Measurements from ENCODE around the gene SAP30BP.

Gene SAP30BP

GRCh38 chr17:75722542-75723095, 55.5 kb downstream of the SAP30BP start:
- DNase-seq = no peak

GRCh38 chr17:75723171-75723930, 56.2 kb downstream of the SAP30BP start:
- no peak for DNase-seq

GRCh38 chr17:75724016-75725003, 57.2 kb downstream of the SAP30BP start:
- DNase-seq = no peak

- no peak for DNase-seq
Measured at GRCh38 chr17:75725504-75725903, 58.4 kb downstream of the SAP30BP start.

- DNase-seq = no peak
Measured at GRCh38 chr17:75727391-75727790, 60.3 kb downstream of the SAP30BP start.

GRCh38 chr17:75729351-75729750, 62.2 kb downstream of the SAP30BP start:
- no peak for DNase-seq

- DNase-seq = no peak
Measured at GRCh38 chr17:75730065-75730464, 62.9 kb downstream of the SAP30BP start.

- no peak for DNase-seq
Measured at GRCh38 chr17:75731086-75731715, 64.1 kb downstream of the SAP30BP start.

- DNase-seq = no peak
Measured at GRCh38 chr17:75731716-75732498, 64.8 kb downstream of the SAP30BP start.

GRCh38 chr17:75733471-75733870, 66.3 kb downstream of the SAP30BP start:
- DNase-seq = no peak

- DNase-seq = no peak
Measured at GRCh38 chr17:75734674-75735294, 67.6 kb downstream of the SAP30BP start.

GRCh38 chr17:75736173-75736835, 69.2 kb downstream of the SAP30BP start:
- no peak for DNase-seq

- no peak for DNase-seq
Measured at GRCh38 chr17:75737133-75737962, 70.2 kb downstream of the SAP30BP start.

- peak in 1 of 5 experiments; percentile 46 for DNase-seq
Measured at GRCh38 chr17:75738218-75738802, 71.2 kb downstream of the SAP30BP start.

GRCh38 chr17:75739174-75739573, 72.0 kb downstream of the SAP30BP start:
- DNase-seq = no peak

GRCh38 chr17:75739801-75740200, 72.7 kb downstream of the SAP30BP start:
- DNase-seq = no peak

GRCh38 chr17:75740215-75740614, 73.1 kb downstream of the SAP30BP start:
- no peak for DNase-seq

GRCh38 chr17:75740631-75741077, 73.5 kb downstream of the SAP30BP start:
- no peak for DNase-seq

- no peak for DNase-seq
Measured at GRCh38 chr17:75742337-75742736, 75.2 kb downstream of the SAP30BP start.

Data from T-helper 2 cell (primary cell).